Brain microvascular endothelial cell (primary cell): ENCODE measurements around the gene ZMYND8.

Source experiments
- DNase-seq: peaks from one replicate; pipeline ENCODE4 v3.0.0-alpha.2; 2020
- H3K27ac ChIP-seq: fragments of 250-450 bp; sonication (Bioruptor Pico); 2 replicates; pipeline ENCODE4 v1.5.1; 2020; ENCODE audit warnings: mild to moderate bottlenecking, moderate library complexity
- H3K27me3 ChIP-seq: fragments of 250-450 bp; sonication (Bioruptor Pico); replicated peaks from 2 replicates; pipeline ENCODE4 v1.5.1; 2020; ENCODE audit warnings: mild to moderate bottlenecking
- H3K36me3 ChIP-seq: fragments of 250-450 bp; sonication (Bioruptor Pico); replicated peaks from 2 replicates; pipeline ENCODE4 v1.5.1; 2020; ENCODE audit warnings: mild to moderate bottlenecking
- H3K4me3 ChIP-seq: 2 replicates; pipeline ENCODE4 v1.5.1; 2011; ENCODE audit warnings: low read depth, mild to moderate bottlenecking, control low read depth, low read length, moderate library complexity
- CTCF ChIP-seq: IDR thresholded peaks from 2 replicates; pipeline ENCODE4 v1.5.1; 2011; ENCODE audit warnings: low read depth, mild to moderate bottlenecking, moderate library complexity, low read length, control low read depth, inconsistent platforms; ENCODE audit errors: missing control alignments
- in situ Hi-C: cut with HindIII; loops from 2 replicates; pipeline ENCODE4 v1.10.0; 2017; ENCODE audit warnings: low sequenced_read_pairs, low pct_ligation_motif_present

The ZMYND8 gene

GRCh38 chr20:47271046-47271615 is 85.4 kb downstream of the ZMYND8 start:
- Histone ChIP-seq H3K4me3 (no peak overlapping the region), H3K36me3 (peaks cover 36% of the 10 kb centered on the region), H3K27ac (no peak overlapping the region), H3K27me3 (no peaks in the 10 kb centered on the region)
- no peak for TF ChIP-seq CTCF
- no peak for DNase-seq
- in situ Hi-C loops: loop anchor here (10.0 kb wide), 1 partner anchor 64 kb away; no protein-coding TSS in a partner anchor

GRCh38 chr20:47269309-47270165 is 87.0 kb downstream of the ZMYND8 start:
- in situ Hi-C loops: loop anchor here (10.0 kb wide), 1 partner anchor 65 kb away; no protein-coding TSS in a partner anchor
- Histone ChIP-seq H3K27me3 (no peaks in the 10 kb centered on the region), H3K4me3 (no peak overlapping the region), H3K36me3 (peaks cover 35% of the 10 kb centered on the region), H3K27ac (no peak overlapping the region)
- DNase-seq: no peak
- TF ChIP-seq CTCF: no peak

GRCh38 chr20:47267621-47268020 is 88.9 kb downstream of the ZMYND8 start:
- DNase-seq: no peak
- Histone ChIP-seq H3K27me3 (no peaks in the 10 kb centered on the region), H3K27ac (no peak overlapping the region), H3K36me3 (peaks cover 46% of the 10 kb centered on the region), H3K4me3 (no peak overlapping the region)
- TF ChIP-seq CTCF: no peak
- in situ Hi-C loops: no loop called here

- Histone ChIP-seq H3K27me3 (no peaks in the 10 kb centered on the region), H3K36me3 (peaks cover 50% of the 10 kb centered on the region), H3K4me3 (no peak overlapping the region), H3K27ac (no peak overlapping the region)
- DNase-seq: no peak
- TF ChIP-seq CTCF: no peak
- in situ Hi-C loops: no loop called here
Observed at GRCh38 chr20:47266847-47267515, 89.5 kb downstream of the ZMYND8 start.

GRCh38 chr20:47265984-47266383 is 90.5 kb downstream of the ZMYND8 start:
- no peak for DNase-seq
- no peak overlapping the region for H3K27ac ChIP-seq
- H3K36me3 ChIP-seq: peaks cover 55% of the 10 kb centered on the region
- no peaks in the 10 kb centered on the region for H3K27me3 ChIP-seq
- in situ Hi-C loops: no loop called here
- TF ChIP-seq CTCF: no peak
- H3K4me3 ChIP-seq: no peak overlapping the region
